A549 (cell line): Measurements from ENCODE around the gene QSOX1. TPM values are rescaled to one million over a fixed set of nuclear protein-coding genes. Genes with fewer than 3 reads are reported as not detected.

Experiments
- ATAC-seq, 2 experiments: fragments of 200-7000 bp in 1 of 2; fragments of >200 bp in 1 of 2; cut with Nextera tagmentation in 1 of 2; cut with Tn5 transposase in 1 of 2; 3 replicates each; pipeline versions ENCODE4 v1.8.0 to v1.9.1; 2018 to 2020; ENCODE audit warnings: mild to moderate bottlenecking in 1 of 2, moderate library complexity in 1 of 2
- CTCF ChIA-PET: fragments of 300-600 bp; sonication (Branson Sonifier 250); formaldehyde crosslinking; extraction: SDS; loops from one replicate; lab custom pipeline; 2021; ENCODE audit warnings: antibody characterized with exemption, inconsistent platforms; lab: Yijun Ruan, JAX
- POLR2A ChIA-PET: fragments of 350-600 bp; formaldehyde crosslinking; extraction: SDS; loops from one replicate; lab custom pipeline; 2021; ENCODE audit warnings: antibody characterized with exemption, inconsistent platforms; lab: Yijun Ruan, JAX
- DNase-seq, 2 experiments: peaks; one replicate each; pipeline versions ENCODE4 v3.0.0 to v3.0.0-alpha.2; 2011 to 2016; ENCODE audit warnings: low read depth in 1 of 2, low spot score in 1 of 2
- FAIRE-seq: peaks from 2 replicates; lab custom pipeline; 2011; peaks lifted over from hg19 to GRCh38; lab: Jason Lieb, UNC
- H3K27ac ChIP-seq, 2 experiments: fragments of >200 bp; sonication (Bioruptor Twin); formaldehyde crosslinking; 3 replicates each; pipeline ENCODE4 v1.5.1; 2016 to 2017
- H3K4me1 ChIP-seq: fragments of >200 bp; sonication (Bioruptor Twin); formaldehyde crosslinking; 3 replicates; pipeline ENCODE4 v1.6.1; 2016
- H3K4me2 ChIP-seq: fragments of >200 bp; sonication (Bioruptor Twin); formaldehyde crosslinking; 3 replicates; pipeline ENCODE4 v1.6.1; 2016
- H3K4me3 ChIP-seq: fragments of >200 bp; sonication (Bioruptor Twin); formaldehyde crosslinking; 3 replicates; pipeline ENCODE4 v1.5.1; 2016
- H3K9me3 ChIP-seq: fragments of >200 bp; sonication (Bioruptor Twin); formaldehyde crosslinking; 3 replicates; pipeline ENCODE4 v1.6.1; 2016
- BHLHE40 ChIP-seq: IDR thresholded peaks from 2 replicates; pipeline ENCODE4 v1.6.1; 2012; ENCODE audit warnings: low read depth, low read length, inconsistent platforms
- CBX2 ChIP-seq: fragments of 200-600 bp; sonication (generic); IDR thresholded peaks from 2 replicates; pipeline ENCODE4 v1.6.1; 2016; ENCODE audit warnings: low read depth, mild to moderate bottlenecking, borderline replicate concordance
- CEBPB ChIP-seq, 2 experiments: fragments of >200 bp in 1 of 2; sonication (Bioruptor Twin) in 1 of 2; formaldehyde crosslinking in 1 of 2; IDR thresholded peaks; 2 replicates each; pipeline ENCODE4 v1.6.1; 2012 to 2016
- CHD4 ChIP-seq: fragments of 200-600 bp; sonication (generic); IDR thresholded peaks from 2 replicates; pipeline ENCODE4 v1.6.1; 2016; ENCODE audit warnings: antibody characterized with exemption, mild to moderate bottlenecking, borderline replicate concordance
- EP300 ChIP-seq, 2 experiments: fragments of >200 bp; sonication (Bioruptor Twin); formaldehyde crosslinking; IDR thresholded peaks; 2 replicates in 1 of 2; 3 replicates in 1 of 2; pipeline ENCODE4 v1.6.1; 2016 to 2017
- ESRRA ChIP-seq: fragments of 150-350 bp; IDR thresholded peaks from 2 replicates; pipeline ENCODE4 v1.6.1; 2014; ENCODE audit warnings: mild to moderate bottlenecking, low read length, borderline replicate concordance
- GATA3 ChIP-seq: IDR thresholded peaks from 2 replicates; pipeline ENCODE4 v1.6.1; 2012; ENCODE audit warnings: borderline replicate concordance
- HDAC2 ChIP-seq: fragments of 200-600 bp; sonication (generic); IDR thresholded peaks from 2 replicates; pipeline ENCODE4 v1.6.1; 2016
- HOXA7 ChIP-seq: fragments of 250-450 bp; sonication (Bioruptor Pico); IDR thresholded peaks from 2 replicates; pipeline ENCODE4 v1.5.0; 2020; ENCODE audit warnings: mild to moderate bottlenecking, moderate library complexity
- HOXB13 ChIP-seq: fragments of 250-450 bp; sonication (Bioruptor Pico); IDR thresholded peaks from 2 replicates; pipeline ENCODE4 v1.5.0; 2020; ENCODE audit warnings: low read depth, mild to moderate bottlenecking, moderate library complexity
- HOXB5 ChIP-seq: fragments of 250-450 bp; sonication (Bioruptor Pico); IDR thresholded peaks from 2 replicates; pipeline ENCODE4 v1.5.0; 2020; ENCODE audit warnings: mild to moderate bottlenecking, moderate library complexity
- JUN ChIP-seq, 2 experiments: fragments of >200 bp; sonication (Bioruptor Twin); formaldehyde crosslinking; IDR thresholded peaks; 2 replicates in 1 of 2; 3 replicates in 1 of 2; pipeline ENCODE4 v1.6.1; 2016 to 2017
- MAZ ChIP-seq: fragments of 150-350 bp; IDR thresholded peaks from 2 replicates; pipeline ENCODE4 v1.6.1; 2014; ENCODE audit warnings: antibody characterized with exemption, low read depth, low read length, borderline replicate concordance
- PHF8 ChIP-seq: fragments of 200-600 bp; sonication (generic); IDR thresholded peaks from 2 replicates; pipeline ENCODE4 v1.6.1; 2016; ENCODE audit warnings: low read depth, mild to moderate bottlenecking, antibody characterized with exemption, moderate library complexity, borderline replicate concordance
- POLR2A ChIP-seq: IDR thresholded peaks from 2 replicates; pipeline ENCODE4 v1.6.1; 2012; ENCODE audit warnings: mild to moderate bottlenecking, low read length
- POLR2AphosphoS2 ChIP-seq: conservative IDR thresholded peaks from 2 replicates; pipeline ENCODE4 v1.6.1; 2012; ENCODE audit warnings: low read length, improper control_type of control experiment, inconsistent platforms
- RARB ChIP-seq: fragments of 250-450 bp; sonication (Bioruptor Pico); IDR thresholded peaks from 2 replicates; pipeline ENCODE4 v1.8.0; 2021; ENCODE audit warnings: mild to moderate bottlenecking, moderate library complexity
- RCOR1 ChIP-seq: fragments of 150-350 bp; IDR thresholded peaks from 2 replicates; pipeline ENCODE4 v1.6.1; 2014; ENCODE audit warnings: antibody characterized with exemption, low read length, low read depth
- RFX5 ChIP-seq: fragments of 450-650 bp; IDR thresholded peaks from 2 replicates; pipeline ENCODE4 v1.7.1; 2014; ENCODE audit warnings: antibody characterized with exemption, mild to moderate bottlenecking, moderate library complexity
- RNF2 ChIP-seq: fragments of 200-600 bp; sonication (generic); IDR thresholded peaks from 2 replicates; pipeline ENCODE4 v1.6.1; 2016; ENCODE audit warnings: low read depth, mild to moderate bottlenecking, antibody characterized with exemption, moderate library complexity, borderline replicate concordance
- SREBF2 ChIP-seq: fragments of 450-650 bp; IDR thresholded peaks from 2 replicates; pipeline ENCODE4 v1.6.1; 2014; ENCODE audit warnings: mild to moderate bottlenecking, moderate library complexity
- ZC3H11A ChIP-seq: fragments of 450-650 bp; IDR thresholded peaks from 2 replicates; pipeline ENCODE4 v1.6.1; 2014; ENCODE audit warnings: antibody characterized with exemption, mild to moderate bottlenecking
- ZFP36 ChIP-seq: fragments of 450-650 bp; IDR thresholded peaks from 2 replicates; pipeline ENCODE4 v1.6.1; 2014; ENCODE audit warnings: borderline replicate concordance; ENCODE audit not compliant: partially characterized antibody
- ZNF302 ChIP-seq: fragments of 250-450 bp; sonication (Bioruptor Pico); IDR thresholded peaks from 2 replicates; pipeline ENCODE4 v1.9.0; 2021; ENCODE audit warnings: inconsistent platforms, mild to moderate bottlenecking, moderate library complexity
- ZSCAN20 ChIP-seq: fragments of 250-450 bp; sonication (Bioruptor Pico); IDR thresholded peaks from 2 replicates; pipeline ENCODE4 v1.8.0; 2022; ENCODE audit warnings: mild to moderate bottlenecking, moderate library complexity
- WGBS: methylation state at CpG from one replicate; pipeline ENCODE4 v1.1.6; 2017; ENCODE audit errors: missing lambda C conversion rate; 5-methylcytosine and 5-hydroxymethylcytosine counted together
- polyA plus RNA-seq, 4 experiments: library from polyadenylated mRNA; depleted of rRNA in 3 of 4; stranded (reverse); fragments of >200 nt; fragmentation: RNase III in 1 of 4; extraction: RNeasy Plus Mini Kit Qiagen cat#74134 plus additional on column Dnase treatment in 1 of 4; gene quantifications; 2 replicates in 3 of 4; 3 replicates in 1 of 4; pipeline ENCODE4 v1.2.3, GENCODE V29; 2011 to 2017
- TF ChIP-seq, protein P1 (sequence below): fragments of 250-450 bp; sonication (Bioruptor Pico); IDR thresholded peaks from 2 replicates; pipeline ENCODE4 v1.5.0; 2020; ENCODE audit warnings: low read depth, mild to moderate bottlenecking, moderate library complexity
- TF ChIP-seq, protein P2 (sequence below): fragments of 250-450 bp; sonication (Bioruptor Pico); IDR thresholded peaks from 2 replicates; pipeline ENCODE4 v1.5.0; 2021; ENCODE audit warnings: mild to moderate bottlenecking, moderate library complexity, borderline replicate concordance
- TF ChIP-seq, protein P3 (sequence below): IDR thresholded peaks from 2 replicates; pipeline ENCODE4 v1.6.1; 2012
- TF ChIP-seq, protein P4 (sequence below): IDR thresholded peaks from 2 replicates; pipeline ENCODE4 v1.6.1; 2012

The QSOX1 gene
- polyA plus RNA-seq, 2 of the 4 experiments (the other 2 are of a cell fraction): 43.8 to 60.2 TPM

DNA sequence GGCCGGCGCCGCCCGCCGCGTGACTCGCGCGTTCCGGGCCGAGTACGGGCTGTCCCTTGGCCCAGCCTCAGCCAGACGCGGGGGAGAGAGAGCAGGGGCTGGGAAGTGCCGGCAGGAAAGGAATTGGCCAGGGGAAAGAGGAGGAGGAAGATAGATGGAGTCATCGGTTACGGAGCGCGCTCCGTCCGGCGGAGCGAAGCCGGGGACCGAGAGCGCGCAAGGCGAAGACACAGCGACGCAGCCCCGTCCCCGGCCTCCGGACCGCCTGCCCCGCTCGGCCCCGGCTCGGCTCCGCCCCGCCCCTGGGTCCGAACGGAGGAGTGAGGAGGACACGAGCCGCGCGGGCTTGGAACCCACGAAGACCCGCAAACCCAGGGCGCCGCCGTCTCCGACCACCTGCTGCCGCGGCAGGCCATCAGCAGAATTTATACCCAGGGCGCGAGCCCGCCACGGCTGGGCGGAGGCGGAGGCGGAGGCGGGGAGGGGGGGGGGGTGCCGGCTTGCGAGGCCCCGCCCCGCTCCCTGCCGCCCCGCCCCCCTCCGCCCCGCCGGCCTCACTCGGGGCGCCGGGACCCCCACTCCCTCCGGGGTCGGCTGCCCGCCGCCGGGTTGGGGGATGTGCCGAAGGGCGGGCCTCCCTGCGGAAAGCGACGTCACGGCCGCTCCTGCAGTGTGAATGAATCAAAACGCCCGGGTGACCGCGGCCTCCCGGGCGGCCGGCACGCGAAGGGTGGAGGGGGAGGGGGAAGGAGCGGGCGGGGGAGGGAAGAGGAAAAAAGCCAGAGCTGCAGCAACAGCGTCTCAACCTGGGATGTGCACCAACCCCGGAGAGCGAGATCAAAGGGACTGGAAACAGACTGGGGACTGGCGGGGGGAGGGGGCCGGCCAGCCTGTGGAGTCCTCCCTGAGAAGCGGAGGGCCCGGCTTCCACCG lies 75.1 kb downstream of the QSOX1 start, which contains the start of gene LHX4:
TSS of gene LHX4 (plus strand) at position 782 of the 933 bp plus-strand sequence. CDS start 266 bp downstream, outside the sequence.
- WGBS: under 1% methylated on average over 28 of the region's 105 CpGs
- ATAC-seq: peak; percentile 54 to 58
- TF ChIP-seq HOXB13 (CRISPR knock-in tag): no peak
- TF ChIP-seq RFX5: no peak
- no peak for TF ChIP-seq ZFP36
- no peak for TF ChIP-seq MAZ
- TF ChIP-seq RARB (CRISPR knock-in tag): no peak
- TF ChIP-seq, protein P1, sequence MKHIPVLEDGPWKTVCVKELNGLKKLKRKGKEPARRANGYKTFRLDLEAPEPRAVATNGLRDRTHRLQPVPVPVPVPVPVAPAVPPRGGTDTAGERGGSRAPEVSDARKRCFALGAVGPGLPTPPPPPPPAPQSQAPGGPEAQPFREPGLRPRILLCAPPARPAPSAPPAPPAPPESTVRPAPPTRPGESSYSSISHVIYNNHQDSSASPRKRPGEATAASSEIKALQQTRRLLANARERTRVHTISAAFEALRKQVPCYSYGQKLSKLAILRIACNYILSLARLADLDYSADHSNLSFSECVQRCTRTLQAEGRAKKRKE (CRISPR knock-in tag): no peak
- TF ChIP-seq POLR2A: peak; percentile 39
- no peak for TF ChIP-seq BHLHE40
- no peak for TF ChIP-seq CBX2
- no peak for TF ChIP-seq HDAC2
- TF ChIP-seq POLR2AphosphoS2: no peak
- no peak for TF ChIP-seq EP300 (IDR thresholded peaks at IDR 0.05)
- TF ChIP-seq SREBF2: no peak
- TF ChIP-seq JUN (IDR thresholded peaks at IDR 0.05): 0 out of 5 replicates have a peak, but pooled peaks of 1 of the 2 experiments have one; percentile 39
- TF ChIP-seq ZC3H11A: no peak
- TF ChIP-seq RNF2: peak; percentile 67; the same call in 1 of the 2 replicates
- TF ChIP-seq HOXA7: no peak
- TF ChIP-seq, protein P2, sequence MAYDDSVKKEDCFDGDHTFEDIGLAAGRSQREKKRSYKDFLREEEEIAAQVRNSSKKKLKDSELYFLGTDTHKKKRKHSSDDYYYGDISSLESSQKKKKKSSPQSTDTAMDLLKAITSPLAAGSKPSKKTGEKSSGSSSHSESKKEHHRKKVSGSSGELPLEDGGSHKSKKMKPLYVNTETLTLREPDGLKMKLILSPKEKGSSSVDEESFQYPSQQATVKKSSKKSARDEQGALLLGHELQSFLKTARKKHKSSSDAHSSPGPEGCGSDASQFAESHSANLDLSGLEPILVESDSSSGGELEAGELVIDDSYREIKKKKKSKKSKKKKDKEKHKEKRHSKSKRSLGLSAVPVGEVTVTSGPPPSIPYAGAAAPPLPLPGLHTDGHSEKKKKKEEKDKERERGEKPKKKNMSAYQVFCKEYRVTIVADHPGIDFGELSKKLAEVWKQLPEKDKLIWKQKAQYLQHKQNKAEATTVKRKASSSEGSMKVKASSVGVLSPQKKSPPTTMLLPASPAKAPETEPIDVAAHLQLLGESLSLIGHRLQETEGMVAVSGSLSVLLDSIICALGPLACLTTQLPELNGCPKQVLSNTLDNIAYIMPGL: no peak
- TF ChIP-seq CHD4: no peak
- TF ChIP-seq ZSCAN20 (CRISPR knock-in tag): no peak
- TF ChIP-seq ESRRA: no peak
- no peak for TF ChIP-seq RCOR1
- TF ChIP-seq HOXB5 (CRISPR knock-in tag): no peak
- TF ChIP-seq, protein P3, sequence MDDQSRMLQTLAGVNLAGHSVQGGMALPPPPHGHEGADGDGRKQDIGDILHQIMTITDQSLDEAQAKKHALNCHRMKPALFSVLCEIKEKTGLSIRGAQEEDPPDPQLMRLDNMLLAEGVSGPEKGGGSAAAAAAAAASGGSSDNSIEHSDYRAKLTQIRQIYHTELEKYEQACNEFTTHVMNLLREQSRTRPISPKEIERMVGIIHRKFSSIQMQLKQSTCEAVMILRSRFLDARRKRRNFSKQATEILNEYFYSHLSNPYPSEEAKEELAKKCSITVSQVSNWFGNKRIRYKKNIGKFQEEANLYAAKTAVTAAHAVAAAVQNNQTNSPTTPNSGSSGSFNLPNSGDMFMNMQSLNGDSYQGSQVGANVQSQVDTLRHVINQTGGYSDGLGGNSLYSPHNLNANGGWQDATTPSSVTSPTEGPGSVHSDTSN: no peak
- no peak for TF ChIP-seq ZNF302 (CRISPR knock-in tag)
- peak; percentile 16; the same call in 1 of the 2 replicates for TF ChIP-seq PHF8
- TF ChIP-seq, protein P4, sequence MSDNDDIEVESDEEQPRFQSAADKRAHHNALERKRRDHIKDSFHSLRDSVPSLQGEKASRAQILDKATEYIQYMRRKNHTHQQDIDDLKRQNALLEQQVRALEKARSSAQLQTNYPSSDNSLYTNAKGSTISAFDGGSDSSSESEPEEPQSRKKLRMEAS: peak; percentile 59
- no peak for TF ChIP-seq CEBPB (IDR thresholded peaks at IDR 0.05)
- no peak for TF ChIP-seq GATA3
- TF ChIP-seq, all 56 proteins: peak for 5
- no peaks in the 10 kb centered on the region for H3K9me3 ChIP-seq
- DNase-seq (peak; percentile 76 to 85), FAIRE-seq (no peak)
- ChIA-PET POLR2A (interaction anchor here (0.8 to 1.4 kb wide), 3 partner anchors 8 to 272 kb away, joined by 3 to 4 read pairs (median 3); partner anchors contain the start of genes ACBD6 and QSOX1), CTCF (interaction anchor here (0.6 to 5.8 kb wide), 6 partner anchors 13 to 252 kb away, joined by 3 to 40 read pairs (median 14); no protein-coding TSS in a partner anchor)
- H3K4me2 ChIP-seq: peak within 1 kb of the TSS; percentile 97
- peaks cover 4% of the 10 kb centered on the region; the same call in 2 of the 3 replicates for H3K4me1 ChIP-seq
- H3K4me3 ChIP-seq: peak within 1 kb of the TSS; percentile 70
- H3K27ac ChIP-seq: peak within 1 kb of the TSS; percentile 69 to 87
